SIG-M5 treated with dmso at 0.1 percent for 504 hours (cell line): ENCODE data around the gene BECN2.
A peak's percentile ranks its signal among the peaks of the same experiment; 100 is the strongest.

Experiments
- DNase-seq: peaks from one replicate; lab custom pipeline; 2025; ENCODE audit not compliant: unreplicated experiment; lab: John Stamatoyannopoulos, UW

BECN2 gene, protein sequence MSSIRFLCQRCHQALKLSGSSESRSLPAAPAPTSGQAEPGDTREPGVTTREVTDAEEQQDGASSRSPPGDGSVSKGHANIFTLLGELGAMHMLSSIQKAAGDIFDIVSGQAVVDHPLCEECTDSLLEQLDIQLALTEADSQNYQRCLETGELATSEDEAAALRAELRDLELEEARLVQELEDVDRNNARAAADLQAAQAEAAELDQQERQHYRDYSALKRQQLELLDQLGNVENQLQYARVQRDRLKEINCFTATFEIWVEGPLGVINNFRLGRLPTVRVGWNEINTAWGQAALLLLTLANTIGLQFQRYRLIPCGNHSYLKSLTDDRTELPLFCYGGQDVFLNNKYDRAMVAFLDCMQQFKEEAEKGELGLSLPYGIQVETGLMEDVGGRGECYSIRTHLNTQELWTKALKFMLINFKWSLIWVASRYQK

GRCh38 chr1:241957692-241958494 lies at the start of gene BECN2:
BECN2 (plus strand) TSS chr1:241957767; CDS start chr1:241957767, 0 bp downstream.
- no peak for DNase-seq

DNA sequence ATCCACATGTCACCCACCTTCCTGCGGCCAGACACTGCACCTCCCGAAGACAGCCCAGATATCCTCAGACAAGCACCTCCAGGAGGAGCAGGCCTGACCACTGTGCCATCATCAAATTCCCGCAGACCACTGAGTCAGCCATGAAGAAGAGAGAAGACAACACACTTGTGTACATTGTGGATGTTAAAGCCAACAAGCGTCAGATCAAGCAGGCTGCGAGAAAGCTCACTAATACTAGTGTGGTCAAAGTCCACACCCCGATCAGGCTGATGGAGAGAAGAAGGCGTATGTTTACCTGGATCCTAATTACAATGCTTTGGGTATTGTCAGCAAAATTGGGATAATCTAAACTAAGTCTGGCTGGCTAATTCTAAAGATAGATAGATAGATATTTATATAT lies 41.4 kb upstream of the BECN2 start:
- DNase-seq = no peak

GRCh38 chr1:241917487-241917886 lies 40.1 kb upstream of the BECN2 start:
- no peak for DNase-seq

DNA sequence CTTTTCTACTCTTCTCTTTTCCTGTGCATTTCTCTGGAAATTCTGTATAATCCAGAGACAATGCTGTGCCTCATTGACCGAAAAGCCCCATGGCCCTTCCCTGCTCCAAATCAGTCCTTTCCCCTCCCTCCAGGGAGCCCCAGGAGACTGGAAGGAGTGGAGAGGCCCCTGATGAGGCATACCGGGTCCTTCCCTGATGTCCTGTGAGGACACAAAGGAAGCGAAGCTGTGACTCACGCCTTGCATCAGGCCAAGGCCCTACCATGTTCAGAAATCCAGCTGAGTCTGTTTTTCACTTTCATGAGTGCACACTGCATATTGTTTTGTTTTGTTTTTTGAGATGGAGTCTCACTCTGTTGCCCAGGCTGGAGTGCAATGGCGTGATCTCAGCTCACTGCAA lies 38.7 kb upstream of the BECN2 start:
- DNase-seq = peak; percentile 39

DNA sequence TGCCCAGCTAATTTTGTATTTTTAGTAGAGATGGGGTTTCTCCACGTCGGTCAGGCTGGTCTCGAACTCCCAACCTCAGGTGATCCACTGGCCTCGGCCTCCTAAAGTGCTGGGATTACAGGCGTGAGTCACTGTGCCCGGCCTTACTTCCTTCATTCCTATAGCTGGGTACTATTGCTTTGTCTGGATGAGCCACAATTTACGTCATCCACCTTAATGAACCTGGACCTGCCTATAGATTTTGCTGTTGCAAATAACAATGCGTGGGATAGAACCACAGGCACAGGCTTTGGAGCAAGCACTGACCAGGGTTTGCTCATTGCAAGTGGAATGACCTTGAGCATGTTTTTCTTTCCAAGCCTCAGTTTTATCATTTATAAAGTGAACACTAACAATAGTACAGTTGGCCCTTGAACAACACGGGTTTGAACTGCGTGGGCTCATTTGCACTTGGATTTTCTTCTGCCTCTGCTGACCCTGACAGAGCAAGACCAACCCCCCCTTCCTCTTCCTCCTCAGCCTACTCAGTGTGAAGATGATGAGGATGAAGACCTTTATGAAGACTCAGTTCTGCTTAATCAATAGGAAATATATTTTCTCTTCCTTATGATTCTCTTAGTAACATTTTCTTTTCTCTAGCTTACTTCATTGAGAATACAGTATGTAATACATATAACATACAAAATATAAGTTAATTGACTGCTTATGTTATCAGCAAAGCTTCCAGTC lies 33.3 kb upstream of the BECN2 start:
- no peak for DNase-seq

GRCh38 chr1:241926141-241926540 lies 31.4 kb upstream of the BECN2 start:
- no peak for DNase-seq

GRCh38 chr1:241927321-241927720 lies 30.2 kb upstream of the BECN2 start:
- no peak for DNase-seq

- DNase-seq = no peak
Measured at GRCh38 chr1:241932845-241933244, 24.7 kb upstream of the BECN2 start.

GRCh38 chr1:241934201-241934848 lies 23.2 kb upstream of the BECN2 start:
- no peak for DNase-seq

GRCh38 chr1:241934866-241935265 lies 22.7 kb upstream of the BECN2 start:
- no peak for DNase-seq

DNA sequence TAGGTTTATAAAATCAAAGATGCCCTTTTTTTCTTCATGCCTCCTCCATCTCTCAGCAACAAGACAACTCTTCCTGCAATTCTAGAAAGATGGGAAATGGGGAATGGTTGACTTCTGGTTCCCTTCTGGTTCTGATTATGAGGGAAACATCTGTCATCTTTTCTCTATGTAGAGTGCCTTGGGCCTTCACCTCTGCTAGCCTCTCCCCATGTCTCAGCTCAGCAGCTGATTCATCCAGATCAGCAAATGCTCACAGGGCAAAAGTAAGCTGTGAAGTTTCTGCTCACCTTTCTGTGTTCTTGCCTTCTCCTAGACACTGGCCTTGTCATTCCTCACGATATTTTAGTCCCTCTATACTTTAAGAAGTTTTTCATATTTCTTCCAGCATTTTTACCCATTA lies 17.8 kb upstream of the BECN2 start:
- DNase-seq = no peak

- DNase-seq = no peak
Measured at GRCh38 chr1:241942738-241943137, 14.8 kb upstream of the BECN2 start.

DNA sequence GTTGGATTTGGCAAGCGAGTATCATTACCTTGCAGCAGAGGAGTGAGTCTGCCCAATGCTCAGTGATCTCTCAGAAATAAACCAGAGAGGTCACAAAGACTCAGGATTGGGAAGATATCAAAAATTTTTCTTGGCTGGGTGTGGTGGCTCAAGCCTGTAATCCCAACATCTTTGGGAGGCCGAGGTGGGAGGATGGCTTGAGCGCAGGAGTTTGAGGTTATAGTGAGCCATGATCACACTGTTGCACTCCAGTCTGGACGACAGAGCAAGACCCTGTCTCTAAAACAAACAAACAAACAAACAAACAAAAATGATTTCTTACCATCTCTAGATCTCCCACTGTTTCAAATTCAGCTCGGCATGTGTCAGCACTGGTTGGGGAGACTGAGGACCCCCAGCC lies 13.3 kb upstream of the BECN2 start:
- DNase-seq = no peak

DNA sequence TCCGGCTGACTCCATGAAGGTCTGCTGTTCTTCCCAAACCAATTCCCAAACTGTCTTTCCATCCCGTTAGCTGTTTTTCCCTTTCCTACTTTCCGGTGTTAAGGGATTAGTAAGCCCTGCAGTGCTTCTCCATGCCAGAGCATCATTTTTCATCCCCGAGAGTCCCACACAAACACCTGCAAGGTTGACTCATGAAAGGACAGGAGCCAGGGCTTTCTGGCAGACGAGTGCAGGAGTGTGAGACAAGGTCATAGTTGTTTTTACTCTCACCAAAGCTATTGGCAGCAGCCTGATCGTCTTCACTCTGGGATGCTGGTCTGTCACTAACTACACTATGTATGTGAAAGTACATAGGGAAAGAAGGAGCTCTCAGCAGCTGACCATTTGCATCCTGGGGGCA lies 10.2 kb upstream of the BECN2 start:
- no peak for DNase-seq

- no peak for DNase-seq
Measured at GRCh38 chr1:241950390-241950789, 7.2 kb upstream of the BECN2 start.

DNA sequence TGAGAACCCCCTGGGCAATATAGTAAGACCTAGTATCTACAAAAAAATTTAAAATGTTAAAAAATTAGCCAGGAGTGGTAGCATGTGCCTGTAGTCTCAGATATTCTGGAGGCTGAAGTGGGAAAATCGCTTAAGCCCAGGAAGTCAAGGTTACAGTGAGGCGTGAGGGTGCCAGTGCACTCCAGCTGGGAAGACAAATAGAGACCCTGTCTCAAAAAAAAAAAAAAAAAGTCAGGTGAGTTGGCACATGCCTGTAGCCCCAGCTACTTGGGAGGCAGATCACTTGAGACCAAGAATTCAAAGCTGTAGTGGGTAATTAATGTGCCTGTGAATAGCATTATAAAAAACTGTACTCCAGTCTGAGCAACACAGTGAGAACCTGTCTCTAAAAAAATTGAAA lies 4.6 kb downstream of the BECN2 start:
- no peak for DNase-seq

DNA sequence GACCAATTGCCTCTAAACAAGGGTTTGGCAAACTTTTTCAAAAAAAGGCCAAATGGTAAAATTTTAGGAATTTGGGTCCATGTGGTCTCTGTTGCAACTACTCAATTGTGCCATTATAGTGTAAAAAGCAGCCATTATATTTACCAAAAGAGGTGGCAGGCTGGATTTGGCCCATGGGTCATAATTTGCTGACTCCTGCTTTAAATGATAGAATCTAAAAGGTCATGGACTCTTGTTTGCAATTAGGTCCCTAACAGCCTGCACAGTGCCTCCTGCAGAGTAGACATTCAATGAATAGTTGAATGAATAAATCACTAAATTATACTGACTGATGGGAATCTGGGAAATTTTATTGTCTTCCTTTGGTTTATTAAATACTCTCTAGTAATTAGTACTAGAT lies 6.2 kb downstream of the BECN2 start:
- no peak for DNase-seq

- DNase-seq = peak; percentile 69
Measured at GRCh38 chr1:241964550-241965282, 7.1 kb downstream of the BECN2 start.

GRCh38 chr1:241968611-241969010 lies 11.0 kb downstream of the BECN2 start:
- DNase-seq = no peak

DNA sequence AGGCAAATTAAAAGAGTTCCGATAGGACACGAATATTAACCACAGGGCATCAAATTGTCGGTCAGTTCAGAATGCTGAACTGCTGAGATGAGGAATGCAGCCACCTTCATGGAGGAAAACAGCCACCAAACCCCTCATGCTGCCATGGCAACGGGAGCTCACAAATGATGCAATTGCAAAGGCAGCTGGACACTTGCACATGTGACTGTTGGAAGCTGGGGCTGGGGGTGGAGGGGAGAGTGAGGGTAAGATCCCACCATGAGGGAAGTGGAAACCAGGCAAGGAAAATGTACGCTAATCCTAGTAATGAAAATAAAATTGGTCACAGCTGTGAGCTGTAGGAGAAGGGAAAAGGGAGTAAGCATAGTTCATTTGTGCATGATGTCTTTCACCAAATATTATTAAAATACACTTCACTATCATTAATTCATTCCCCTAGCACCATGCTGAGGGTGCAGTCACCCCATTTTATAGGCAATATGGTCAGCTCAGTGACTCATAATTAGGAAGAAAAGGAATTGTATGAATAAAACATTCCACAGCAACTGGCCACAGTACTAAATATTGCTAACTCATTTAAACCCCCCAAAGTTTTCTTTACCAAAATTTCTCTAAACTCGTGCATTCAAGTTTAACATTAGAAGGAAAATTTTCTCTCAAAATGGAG lies 15.3 kb downstream of the BECN2 start:
- no peak for DNase-seq
